Body of pancreas (tissue), 4 donors: Measurements from ENCODE around the gene SS18L1. TPM values are rescaled to one million over a fixed set of nuclear protein-coding genes. Genes with fewer than 3 reads are reported as not detected.

ENCODE experiments used
- ATAC-seq: fragments of 150-250 bp; one replicate; pipeline ENCODE4 v1.9.1; 2016
- DNase-seq, 4 donors: peaks; one replicate each; pipeline ENCODE4 v3.0.0-alpha.2; 2019
- H3K27ac ChIP-seq, 4 donors: fragments of 200-600 bp; sonication (generic); 1 replicate in 3 of 4; 2 replicates in 1 of 4; pipeline versions ENCODE4 v1.5.1 to v1.6.1; 2016 to 2019; ENCODE audit warnings: mild to moderate bottlenecking in 1 of 4, mixed read lengths in 1 of 4, moderate library complexity in 1 of 4
- H3K27me3 ChIP-seq, 2 donors: fragments of 200-600 bp; sonication (generic); one replicate each; pipeline ENCODE4 v1.6.0; 2016; ENCODE audit warnings: mild to moderate bottlenecking in 1 of 2
- H3K36me3 ChIP-seq, 2 donors: fragments of 200-600 bp; sonication (generic); replicated peaks in 1 of 2; 2 replicates each; pipeline ENCODE4 v1.5.1; 2016; ENCODE audit warnings: low read depth in 2 of 2; ENCODE audit not compliant: insufficient read depth in 1 of 2
- H3K4me1 ChIP-seq: fragments of 200-600 bp; sonication (generic); one replicate; pipeline ENCODE4 v1.6.0; 2016
- H3K4me3 ChIP-seq, 2 donors: fragments of 200-600 bp; sonication (generic); 1 replicate in 1 of 2; 2 replicates in 1 of 2; pipeline ENCODE4 v1.5.1; 2016 to 2019
- H3K9me3 ChIP-seq, 3 donors: fragments of 200-600 bp; sonication (generic); 1 replicate in 2 of 3; 2 replicates in 1 of 3; pipeline ENCODE4 v1.5.1; 2016
- POLR2A ChIP-seq, 3 donors: fragments of 450-650 bp; IDR thresholded peaks; one replicate each; pipeline ENCODE4 v1.6.1; 2016; ENCODE audit warnings: antibody characterized with exemption in 3 of 3, mild to moderate bottlenecking in 2 of 3
- WGBS, 2 donors: methylation state at CpG; one replicate each; pipeline ENCODE4 v1.1.5; 2017; 5-methylcytosine and 5-hydroxymethylcytosine counted together
- intact Hi-C: fragments of 100-400 bp; cut with DNase I; formaldehyde crosslinking; loops from one replicate; pipeline ENCODE4 v1.15.1; 2023
- total RNA-seq, 2 donors: library from RNA; depleted of rRNA; stranded (reverse); fragments of >200 nt; gene quantifications; one replicate each; pipeline ENCODE4 v1.1.0, GENCODE V29; 2016
- TF ChIP-seq, protein P1 (sequence below), 7 experiments: fragments of 450-650 bp in 4 of 7; fragments of 200-600 bp in 3 of 7; sonication (generic) in 3 of 7; IDR thresholded peaks; one replicate each; pipeline ENCODE4 v1.5.1; 2016 to 2019; ENCODE audit warnings: antibody characterized with exemption in 7 of 7

Gene SS18L1
- total RNA-seq, 2 donors from 2014 or later, result 11.4 to 14.5 TPM

DNA sequence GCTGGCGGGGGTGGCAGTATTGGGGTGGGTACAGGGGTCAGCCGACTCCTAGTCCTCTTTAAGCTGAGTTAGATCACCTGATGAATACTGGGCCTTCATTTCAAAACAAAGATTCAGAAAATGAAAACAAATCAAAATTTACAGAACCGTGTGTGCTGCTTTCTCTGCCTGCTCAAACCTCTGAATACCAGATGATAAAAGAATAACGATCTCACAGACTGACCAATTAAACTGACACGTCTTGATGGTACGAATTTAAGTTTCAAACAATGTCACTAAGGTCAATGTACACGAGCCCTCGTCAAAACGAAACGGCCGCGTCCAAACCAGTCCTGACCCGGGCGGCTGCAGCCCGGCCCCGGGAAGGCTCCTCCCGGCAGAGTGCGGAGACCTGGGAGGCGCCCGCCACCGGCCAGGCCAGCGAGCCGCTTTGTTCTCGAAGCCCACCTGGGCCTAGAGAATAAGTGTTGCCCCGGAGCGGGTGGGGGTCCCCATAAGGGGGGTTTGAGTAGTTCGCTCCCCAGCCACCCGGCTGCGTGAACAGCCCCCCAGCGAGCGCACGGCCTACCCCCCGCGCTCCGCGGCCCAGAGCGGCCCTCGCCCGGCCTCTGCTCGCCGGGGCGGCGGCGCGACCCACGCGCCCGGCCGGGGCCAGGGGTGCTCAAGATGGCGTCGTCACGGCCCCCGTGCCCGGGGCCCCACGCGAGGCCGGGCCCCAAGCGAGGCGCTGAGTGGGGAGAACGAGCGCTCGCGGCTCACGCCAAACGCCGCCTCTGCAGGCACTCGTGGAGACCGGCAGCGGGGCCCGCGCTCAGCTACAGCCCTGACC is 1.1 kb upstream of the SS18L1 start:
- H3K36me3 ChIP-seq, result peaks cover 13 to 17% of the 10 kb centered on the region in 2 donors
- peak in 2 of 4 donors; percentile 36 to 40 for DNase-seq
- H3K4me3 ChIP-seq, result peak overlapping the region; percentile 2 to 27
- intact Hi-C loops, result no loop called here
- H3K27ac ChIP-seq, result peak overlapping the region; percentile 92 to 98 (median 92)
- H3K9me3 ChIP-seq, result no peaks in the 10 kb centered on the region
- peaks cover 34% of the 10 kb centered on the region for H3K4me1 ChIP-seq
- H3K27me3 ChIP-seq, result no peaks in the 10 kb centered on the region
- TF ChIP-seq POLR2A (IDR thresholded peaks at IDR 0.05), result no peak
- peak; percentile 10 for ATAC-seq
- 0% methylated on average over 12 to 24 of the region's 71 CpGs for WGBS, 2 donors

DNA sequence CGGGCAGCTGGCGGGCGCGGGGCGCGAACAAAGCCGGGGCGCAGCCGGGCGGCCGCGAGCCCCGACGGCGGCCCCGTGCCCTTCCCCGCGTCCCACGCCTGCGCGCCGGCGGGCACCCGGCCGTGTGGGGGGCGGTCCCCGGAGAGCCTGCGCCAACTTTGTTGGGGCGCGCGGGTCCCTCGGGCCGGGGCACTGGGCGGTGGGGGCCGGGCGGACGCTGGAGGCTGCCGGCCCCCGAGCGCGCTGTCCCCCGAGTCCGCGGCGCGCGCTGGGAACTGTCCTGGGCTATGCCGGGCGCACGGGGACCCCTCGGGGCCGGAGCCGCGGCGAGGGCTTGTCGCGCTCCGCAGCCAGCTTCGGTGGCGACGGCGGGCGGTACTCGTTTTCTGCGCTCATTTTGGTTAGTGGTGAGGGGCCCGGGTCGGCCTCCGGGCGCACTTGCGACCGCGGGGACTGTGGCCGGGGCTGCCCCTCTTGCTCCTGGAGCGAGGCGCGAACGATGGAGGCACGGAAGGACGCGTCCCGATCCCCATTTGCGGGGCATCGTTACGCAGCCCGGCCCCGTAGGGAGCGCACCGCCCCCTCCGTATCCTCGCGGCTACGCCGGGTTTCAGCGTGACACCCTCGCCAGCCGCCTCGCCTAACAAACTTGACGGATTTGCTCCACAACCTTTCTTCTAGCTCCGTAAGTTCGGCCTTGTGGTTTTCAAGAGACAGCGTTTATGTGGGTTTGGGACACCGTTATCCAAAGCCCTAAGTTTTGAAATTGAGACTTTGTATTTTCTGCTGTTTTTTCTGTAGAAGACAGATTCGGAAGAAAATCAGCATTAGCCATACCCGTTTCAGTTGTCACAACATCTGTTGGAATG is 622 bp downstream of the SS18L1 start:
- TF ChIP-seq, protein P1, sequence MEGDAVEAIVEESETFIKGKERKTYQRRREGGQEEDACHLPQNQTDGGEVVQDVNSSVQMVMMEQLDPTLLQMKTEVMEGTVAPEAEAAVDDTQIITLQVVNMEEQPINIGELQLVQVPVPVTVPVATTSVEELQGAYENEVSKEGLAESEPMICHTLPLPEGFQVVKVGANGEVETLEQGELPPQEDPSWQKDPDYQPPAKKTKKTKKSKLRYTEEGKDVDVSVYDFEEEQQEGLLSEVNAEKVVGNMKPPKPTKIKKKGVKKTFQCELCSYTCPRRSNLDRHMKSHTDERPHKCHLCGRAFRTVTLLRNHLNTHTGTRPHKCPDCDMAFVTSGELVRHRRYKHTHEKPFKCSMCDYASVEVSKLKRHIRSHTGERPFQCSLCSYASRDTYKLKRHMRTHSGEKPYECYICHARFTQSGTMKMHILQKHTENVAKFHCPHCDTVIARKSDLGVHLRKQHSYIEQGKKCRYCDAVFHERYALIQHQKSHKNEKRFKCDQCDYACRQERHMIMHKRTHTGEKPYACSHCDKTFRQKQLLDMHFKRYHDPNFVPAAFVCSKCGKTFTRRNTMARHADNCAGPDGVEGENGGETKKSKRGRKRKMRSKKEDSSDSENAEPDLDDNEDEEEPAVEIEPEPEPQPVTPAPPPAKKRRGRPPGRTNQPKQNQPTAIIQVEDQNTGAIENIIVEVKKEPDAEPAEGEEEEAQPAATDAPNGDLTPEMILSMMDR (IDR thresholded peaks at IDR 0.05), result peak in 1 of 7 experiments; percentile 15
- peak in 2 of 3 donors; percentile 18 to 33 for TF ChIP-seq POLR2A (IDR thresholded peaks at IDR 0.05)
- peaks cover 34% of the 10 kb centered on the region for H3K4me1 ChIP-seq
- DNase-seq, result peak; percentile 46 to 66 (median 60)
- H3K27ac ChIP-seq, result peak overlapping the region; percentile 92 to 98 (median 92)
- H3K9me3 ChIP-seq, result no peaks in the 10 kb centered on the region
- intact Hi-C loops, result no loop called here
- no peaks in the 10 kb centered on the region for H3K27me3 ChIP-seq
- 1% methylated on average over 8 to 90 of the region's 104 CpGs for WGBS, 2 donors
- peak; percentile 24 for ATAC-seq
- peaks cover 2 to 7% of the 10 kb centered on the region in 2 donors for H3K36me3 ChIP-seq
- peak overlapping the region in 1 of 2 donors; percentile 35 for H3K4me3 ChIP-seq

DNA sequence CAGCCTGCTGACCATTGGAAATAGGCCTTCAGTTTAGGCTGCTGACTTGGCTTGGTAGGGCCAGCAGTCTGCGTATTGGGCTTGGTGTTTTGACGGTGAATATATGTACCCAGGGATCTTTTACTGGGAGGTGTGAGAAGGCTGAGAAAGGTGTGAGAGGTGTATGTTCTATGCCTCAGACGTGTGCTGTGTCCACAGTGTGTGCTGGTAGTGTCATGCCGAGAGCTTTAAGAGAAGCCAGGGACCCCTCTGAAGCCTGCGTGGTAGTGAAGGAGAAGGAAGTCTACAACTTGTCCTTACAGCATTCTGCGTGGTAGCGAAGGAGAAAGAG is 2.1 kb downstream of the SS18L1 start:
- H3K27ac ChIP-seq, result no peak overlapping the region
- no peak overlapping the region for H3K4me3 ChIP-seq
- DNase-seq, result no peak
- ATAC-seq, result no peak
- peaks cover 28% of the 10 kb centered on the region for H3K4me1 ChIP-seq
- H3K36me3 ChIP-seq, result no peaks in the 10 kb centered on the region
- H3K9me3 ChIP-seq, result no peaks in the 10 kb centered on the region
- intact Hi-C loops, result no loop called here
- H3K27me3 ChIP-seq, result no peaks in the 10 kb centered on the region
- no peak for TF ChIP-seq POLR2A (IDR thresholded peaks at IDR 0.05)
- TF ChIP-seq, protein P1 (IDR thresholded peaks at IDR 0.05), result no peak
- 90 to 92% methylated on average over 7 of the region's 7 CpGs for WGBS, 2 donors

DNA sequence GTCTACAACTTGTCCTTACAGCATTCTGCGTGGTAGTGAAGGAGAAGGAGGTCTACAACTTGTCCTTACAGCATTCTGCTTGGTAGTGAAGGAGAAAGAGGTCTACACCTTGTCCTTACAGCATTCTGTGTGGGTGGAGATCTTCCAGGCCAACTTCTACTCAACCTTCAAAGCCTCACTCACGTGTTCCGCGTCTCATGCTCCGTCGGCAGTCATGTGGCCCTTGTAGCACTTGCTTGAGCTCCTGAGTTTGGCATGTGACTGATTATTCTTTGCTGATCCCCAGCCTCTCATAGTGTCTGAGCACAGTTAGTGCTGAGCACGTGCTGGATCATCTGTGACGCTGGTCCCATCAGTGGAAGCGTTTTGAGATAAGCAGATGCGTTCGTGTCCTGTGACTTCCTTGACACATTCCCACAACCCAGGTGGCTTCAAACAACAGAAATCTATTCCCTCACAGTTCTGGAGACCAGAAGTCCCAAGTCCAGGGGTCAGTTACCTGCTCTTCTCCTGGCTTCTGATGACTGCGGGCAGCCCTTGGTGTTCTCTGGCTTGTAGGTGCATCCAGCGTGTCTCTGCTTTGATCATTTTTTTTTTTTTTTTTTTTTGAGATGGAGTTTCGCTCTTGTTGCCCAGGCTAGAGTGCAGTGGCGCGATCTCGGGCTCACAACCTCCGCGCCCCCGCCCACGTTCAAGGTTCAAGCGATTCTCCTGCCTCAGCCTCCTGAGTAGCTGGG is 2.6 kb downstream of the SS18L1 start:
- Histone ChIP-seq H3K4me3 (no peak overlapping the region), H3K36me3 (no peaks in the 10 kb centered on the region), H3K9me3 (no peaks in the 10 kb centered on the region), H3K4me1 (peaks cover 22% of the 10 kb centered on the region), H3K27ac (no peak overlapping the region), H3K27me3 (no peaks in the 10 kb centered on the region)
- TF ChIP-seq, protein P1 (IDR thresholded peaks at IDR 0.05), result no peak
- TF ChIP-seq POLR2A (IDR thresholded peaks at IDR 0.05), result no peak
- ATAC-seq (no peak), DNase-seq (no peak)
- WGBS, 2 donors, result 90 to 93% methylated on average over 13 to 15 of the region's 22 CpGs
- intact Hi-C loops, result no loop called here
